IMR-90 (cell line): ENCODE data around the gene TRIM40. TPM values are rescaled to one million over a fixed set of nuclear protein-coding genes. Genes with fewer than 3 reads are reported as not detected.

Source experiments
- ATAC-seq: fragments of 200-7000 bp; cut with Tn5 transposase; 2 replicates; pipeline ENCODE4 v1.9.1; 2020; ENCODE audit warnings: low read depth, mild to moderate bottlenecking, moderate library complexity
- BruUV-seq: library from RNA; stranded (reverse); fragments of 400-500 nt; replicated peaks from 2 replicates; lab custom pipeline; 2021; lab: Mats Ljungman, UMichigan
- CTCF ChIA-PET: fragments of 300-600 bp; formaldehyde crosslinking; extraction: SDS; loops from one replicate; lab custom pipeline; 2021; ENCODE audit warnings: antibody characterized with exemption; lab: Yijun Ruan, JAX
- POLR2A ChIA-PET: fragments of 300-600 bp; sonication (Branson Sonifier 250); formaldehyde crosslinking; loops from one replicate; lab custom pipeline; 2022; ENCODE audit warnings: antibody characterized with exemption; ENCODE audit not compliant: unreplicated experiment; lab: Charles Lee
- DNase-seq: peaks from one replicate; pipeline ENCODE4 v3.0.0; 2013
- H2AFZ ChIP-seq: replicated peaks from 2 replicates; pipeline ENCODE3; 2013; ENCODE audit warnings: low read length, mild to moderate bottlenecking; ENCODE audit not compliant: poor library complexity
- H2AK5ac ChIP-seq: 2 replicates; pipeline ENCODE4 v1.6.1; 2013; ENCODE audit warnings: low read depth, low read length, inconsistent platforms
- H2AK9ac ChIP-seq: replicated peaks from 2 replicates; pipeline ENCODE3; 2013; ENCODE audit warnings: mild to moderate bottlenecking, low read depth, low read length, moderate library complexity; ENCODE audit not compliant: poor library complexity
- H2BK120ac ChIP-seq: 2 replicates; pipeline ENCODE4 v1.6.1; 2013; ENCODE audit warnings: low read depth, low read length, inconsistent platforms
- H2BK15ac ChIP-seq: 3 replicates; pipeline ENCODE4 v1.6.1; 2013; ENCODE audit warnings: low read depth, low read length, inconsistent platforms
- H2BK20ac ChIP-seq: 2 replicates; pipeline ENCODE4 v1.6.1; 2013; ENCODE audit warnings: low read depth, mild to moderate bottlenecking, inconsistent platforms, low read length, moderate library complexity
- H2BK5ac ChIP-seq: 2 replicates; pipeline ENCODE4 v1.6.1; 2013; ENCODE audit warnings: mild to moderate bottlenecking, low read depth, low read length, inconsistent platforms; ENCODE audit not compliant: poor library complexity, severe bottlenecking
- H3K14ac ChIP-seq: replicated peaks from 2 replicates; pipeline ENCODE4 v1.6.1; 2013; ENCODE audit warnings: low read depth, low read length, inconsistent platforms
- H3K18ac ChIP-seq: 2 replicates; pipeline ENCODE4 v1.6.1; 2013; ENCODE audit warnings: low read depth, low read length, control low read depth
- H3K23ac ChIP-seq: 2 replicates; pipeline ENCODE4 v1.6.1; 2013; ENCODE audit warnings: low read depth, low read length, inconsistent platforms
- H3K27ac ChIP-seq: 2 replicates; pipeline ENCODE4 v1.5.1; 2013; ENCODE audit warnings: mild to moderate bottlenecking, control low read depth, low read length; ENCODE audit not compliant: insufficient read depth
- H3K27me3 ChIP-seq: 2 replicates; pipeline ENCODE4 v1.6.1; 2013; ENCODE audit warnings: low read length; ENCODE audit not compliant: control insufficient read depth, insufficient read depth
- H3K36me3 ChIP-seq: 2 replicates; pipeline ENCODE4 v1.6.1; 2013; ENCODE audit warnings: low read length, mixed read lengths; ENCODE audit not compliant: control insufficient read depth, insufficient read depth
- H3K4ac ChIP-seq: 2 replicates; pipeline ENCODE4 v1.6.1; 2013; ENCODE audit warnings: low read depth, low read length, inconsistent platforms
- H3K4me1 ChIP-seq: 2 replicates; pipeline ENCODE4 v1.6.1; 2013; ENCODE audit warnings: low read length, mixed read lengths; ENCODE audit not compliant: control insufficient read depth, insufficient read depth
- H3K4me2 ChIP-seq: 2 replicates; pipeline ENCODE4 v1.6.1; 2013; ENCODE audit warnings: low read depth, mild to moderate bottlenecking, control low read depth, low read length, moderate library complexity
- H3K4me3 ChIP-seq: 2 replicates; pipeline ENCODE4 v1.5.1; 2013; ENCODE audit warnings: low read depth, mild to moderate bottlenecking, control low read depth, low read length, moderate library complexity; ENCODE audit not compliant: insufficient read depth
- H3K56ac ChIP-seq: 2 replicates; pipeline ENCODE4 v1.6.1; 2013; ENCODE audit warnings: low read length, inconsistent platforms; ENCODE audit not compliant: insufficient read depth; ENCODE audit errors: extremely low read depth
- H3K79me1 ChIP-seq, 2 experiments: 2 replicates each; pipeline ENCODE4 v1.6.1; 2013; ENCODE audit warnings: low read length in 2 of 2, inconsistent platforms in 1 of 2, low read depth in 1 of 2
- H3K9ac ChIP-seq: 2 replicates; pipeline ENCODE4 v1.6.1; 2013; ENCODE audit warnings: low read depth, low read length, control low read depth
- H3K9me1 ChIP-seq: 2 replicates; pipeline ENCODE4 v1.6.1; 2013; ENCODE audit warnings: low read length, inconsistent platforms; ENCODE audit not compliant: insufficient read depth
- H3K9me3 ChIP-seq: 2 replicates; pipeline ENCODE4 v1.6.1; 2013; ENCODE audit warnings: low read length; ENCODE audit not compliant: control insufficient read depth, insufficient read depth
- H4K20me1 ChIP-seq: 2 replicates; pipeline ENCODE4 v1.6.1; 2013; ENCODE audit warnings: low read length, inconsistent platforms; ENCODE audit not compliant: insufficient read depth
- H4K5ac ChIP-seq: 2 replicates; pipeline ENCODE4 v1.6.1; 2013; ENCODE audit warnings: mild to moderate bottlenecking, low read depth, low read length, control low read depth
- H4K8ac ChIP-seq, 2 experiments: 2 replicates each; pipeline ENCODE4 v1.6.1; 2013; ENCODE audit warnings: low read depth in 2 of 2, low read length in 2 of 2, control low read depth in 1 of 2, inconsistent platforms in 1 of 2
- H4K91ac ChIP-seq: 2 replicates; pipeline ENCODE4 v1.6.1; 2013; ENCODE audit warnings: low read depth, low read length, inconsistent platforms; ENCODE audit not compliant: insufficient read depth
- BHLHE40 ChIP-seq: fragments of 150-350 bp; IDR thresholded peaks from 2 replicates; pipeline ENCODE4 v1.6.1; 2016; ENCODE audit warnings: mild to moderate bottlenecking, low read depth, low read length
- CEBPB ChIP-seq: IDR thresholded peaks from 2 replicates; pipeline ENCODE4 v1.6.1; 2012; ENCODE audit warnings: low read depth, low read length, improper control_type of control experiment
- CHD1 ChIP-seq: IDR thresholded peaks from 2 replicates; pipeline ENCODE4 v1.6.1; 2012; ENCODE audit warnings: low read depth, low read length, improper control_type of control experiment
- FOS ChIP-seq: fragments of 150-350 bp; IDR thresholded peaks from 2 replicates; pipeline ENCODE4 v1.6.1; 2016; ENCODE audit warnings: low read depth, low read length
- MAFK ChIP-seq: IDR thresholded peaks from 2 replicates; pipeline ENCODE4 v1.6.1; 2012; ENCODE audit warnings: low read depth, low read length, improper control_type of control experiment
- MXI1 ChIP-seq: IDR thresholded peaks from 2 replicates; pipeline ENCODE4 v1.6.1; 2012; ENCODE audit warnings: low read depth, mild to moderate bottlenecking, low read length, moderate library complexity, borderline replicate concordance
- NFE2L2 ChIP-seq: fragments of 150-350 bp; IDR thresholded peaks from 2 replicates; pipeline ENCODE4 v1.6.1; 2016; ENCODE audit warnings: low read depth, mild to moderate bottlenecking, low read length
- POLR2A ChIP-seq: IDR thresholded peaks from 2 replicates; pipeline ENCODE4 v1.6.1; 2012; ENCODE audit warnings: mild to moderate bottlenecking, low read depth, low read length
- RCOR1 ChIP-seq: IDR thresholded peaks from 2 replicates; pipeline ENCODE4 v1.6.1; 2012; ENCODE audit warnings: mild to moderate bottlenecking, low read length, improper control_type of control experiment; ENCODE audit not compliant: insufficient replicate concordance
- RFX5 ChIP-seq: IDR thresholded peaks from 2 replicates; pipeline ENCODE4 v1.8.0; 2012; ENCODE audit warnings: low read depth, mild to moderate bottlenecking, low read length, moderate library complexity
- SMC3 ChIP-seq: fragments of 150-350 bp; IDR thresholded peaks from 2 replicates; pipeline ENCODE4 v1.6.1; 2016; ENCODE audit warnings: low read depth, mild to moderate bottlenecking, antibody characterized with exemption, low read length, moderate library complexity
- WGBS, 2 experiments: methylation state at CpG; one replicate each; pipeline versions ENCODE4 v1.1.5 to v1.1.7; 2013; ENCODE audit warnings: missing lambda C conversion rate in 2 of 2; ENCODE audit not compliant: insufficient read length in 1 of 2; ENCODE audit errors: extremely low coverage in 2 of 2; 5-methylcytosine and 5-hydroxymethylcytosine counted together
- dilution Hi-C: fragments of 300-500 bp; cut with HindIII; formaldehyde crosslinking; loops from one replicate; pipeline ENCODE4 v1.14.3; 2018; ENCODE audit warnings: low sequenced_read_pairs; ENCODE audit not compliant: unreplicated experiment
- in situ Hi-C: fragments of 300-500 bp; cut with MboI; formaldehyde crosslinking; loops from 3 replicates; pipeline ENCODE4 v1.14.3; 2019; ENCODE audit warnings: low sequenced_read_pairs, inconsistent platforms, mixed read lengths
- intact Hi-C: fragments of 100-400 bp; cut with micrococcal nuclease; formaldehyde crosslinking; loops from 2 replicates; pipeline ENCODE4 v1.10.0; 2022
- polyA plus RNA-seq, 3 experiments: library from polyadenylated mRNA; depleted of rRNA; stranded (reverse); fragments of >200 nt; gene quantifications; 2 replicates each; pipeline ENCODE4 v1.2.3, GENCODE V29; 2012; ENCODE audit warnings: low replicate concordance in 1 of 3
- total RNA-seq: library from RNA; depleted of rRNA; stranded (reverse); fragments of >200 nt; gene quantifications from 2 replicates; pipeline ENCODE4 v1.2.3, GENCODE V29; 2012
- TF ChIP-seq, protein P1 (sequence below): fragments of 150-350 bp; IDR thresholded peaks from 2 replicates; pipeline ENCODE4 v1.6.1; 2016; ENCODE audit warnings: low read depth, mild to moderate bottlenecking, low read length, moderate library complexity, borderline replicate concordance
- TF ChIP-seq, protein P2 (sequence below): fragments of 150-350 bp; IDR thresholded peaks from 2 replicates; pipeline ENCODE4 v1.6.1; 2017; ENCODE audit warnings: mild to moderate bottlenecking, antibody characterized with exemption, low read length, low read depth

Gene TRIM40
- total and polyA plus RNA-seq, 2 of the 4 experiments (the other 2 are of a cell fraction), result not detected

- no peak overlapping the region for H2AFZ ChIP-seq
- H4K20me1 ChIP-seq, result no peaks in the 10 kb centered on the region
- BruUV-seq, result no TSS peak
- H4K5ac ChIP-seq, result no peak overlapping the region
- ATAC-seq (no peak), DNase-seq (no peak)
- ChIA-PET CTCF (no interaction called here), POLR2A (interaction anchor here (0.6 kb wide), 1 partner anchor 218 kb away, joined by 3 read pairs; no protein-coding TSS in a partner anchor)
- H3K27ac ChIP-seq, result no peak overlapping the region
- H2BK120ac ChIP-seq, result no peak overlapping the region
- H2AK5ac ChIP-seq, result no peak overlapping the region
- no peaks in the 10 kb centered on the region for H3K9me1 ChIP-seq
- H3K23ac ChIP-seq, result no peak overlapping the region
- H3K9ac ChIP-seq, result no peak overlapping the region
- no peaks in the 10 kb centered on the region for H3K4me1 ChIP-seq
- no peaks in the 10 kb centered on the region for H3K36me3 ChIP-seq
- in situ Hi-C loops, result no loop called here
- WGBS, 2 experiments, result 83% methylated on average over 1 of the region's 3 CpGs; no CpG with 5 or more reads in 1 of the 2 experiments
- H3K18ac ChIP-seq, result no peak overlapping the region
- H2BK5ac ChIP-seq, result no peak overlapping the region
- no peak overlapping the region for H3K4me3 ChIP-seq
- no peak overlapping the region for H4K91ac ChIP-seq
- H3K4me2 ChIP-seq, result no peak overlapping the region
- H4K8ac ChIP-seq, result no peak overlapping the region
- no peak overlapping the region for H3K4ac ChIP-seq
- TF ChIP-seq FOS (no peak), CEBPB (no peak), NFE2L2 (no peak), RFX5 (no peak), RCOR1 (no peak), MXI1 (no peak), CHD1 (no peak), MAFK (no peak), SMC3 (no peak), BHLHE40 (no peak), POLR2A (no peak)
- TF ChIP-seq, protein P1, sequence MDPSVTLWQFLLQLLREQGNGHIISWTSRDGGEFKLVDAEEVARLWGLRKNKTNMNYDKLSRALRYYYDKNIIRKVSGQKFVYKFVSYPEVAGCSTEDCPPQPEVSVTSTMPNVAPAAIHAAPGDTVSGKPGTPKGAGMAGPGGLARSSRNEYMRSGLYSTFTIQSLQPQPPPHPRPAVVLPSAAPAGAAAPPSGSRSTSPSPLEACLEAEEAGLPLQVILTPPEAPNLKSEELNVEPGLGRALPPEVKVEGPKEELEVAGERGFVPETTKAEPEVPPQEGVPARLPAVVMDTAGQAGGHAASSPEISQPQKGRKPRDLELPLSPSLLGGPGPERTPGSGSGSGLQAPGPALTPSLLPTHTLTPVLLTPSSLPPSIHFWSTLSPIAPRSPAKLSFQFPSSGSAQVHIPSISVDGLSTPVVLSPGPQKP, result no peak
- TF ChIP-seq, protein P2, sequence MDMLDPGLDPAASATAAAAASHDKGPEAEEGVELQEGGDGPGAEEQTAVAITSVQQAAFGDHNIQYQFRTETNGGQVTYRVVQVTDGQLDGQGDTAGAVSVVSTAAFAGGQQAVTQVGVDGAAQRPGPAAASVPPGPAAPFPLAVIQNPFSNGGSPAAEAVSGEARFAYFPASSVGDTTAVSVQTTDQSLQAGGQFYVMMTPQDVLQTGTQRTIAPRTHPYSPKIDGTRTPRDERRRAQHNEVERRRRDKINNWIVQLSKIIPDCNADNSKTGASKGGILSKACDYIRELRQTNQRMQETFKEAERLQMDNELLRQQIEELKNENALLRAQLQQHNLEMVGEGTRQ, result no peak
- no peak overlapping the region for H2BK20ac ChIP-seq
- no peaks in the 10 kb centered on the region for H3K9me3 ChIP-seq
- no peaks in the 10 kb centered on the region for H3K79me1 ChIP-seq
- intact Hi-C loops, result no loop called here
- H3K56ac ChIP-seq, result no peak overlapping the region
- dilution Hi-C loops, result no loop called here
- H2BK15ac ChIP-seq, result no peak overlapping the region
- no peak overlapping the region for H3K14ac ChIP-seq
- H2AK9ac ChIP-seq, result no peak overlapping the region
- H3K27me3 ChIP-seq, result peaks cover 21% of the 10 kb centered on the region
These were observed 17.1 kb downstream of the TRIM40 start for GRCh38 chr6:30152910-30153610.
